GM12891 (cell line): Measurements from ENCODE around the gene RNU6-1.

Source experiments
- POLR2A ChIP-seq: IDR thresholded peaks from 2 replicates; pipeline ENCODE4 v1.6.1; 2011; ENCODE audit warnings: low read depth, low read length, control low read depth
- TAF1 ChIP-seq: IDR thresholded peaks from 2 replicates; pipeline ENCODE4 v1.6.1; 2011; ENCODE audit warnings: low read depth, low read length, control low read depth

- TF ChIP-seq TAF1 (no peak), POLR2A (no peak)
These were observed 36.5 kb downstream of the RNU6-1 start for GRCh38 chr15:67803299-67803698.
